Measurements from ENCODE around the gene ADTRP.

The ADTRP gene

GRCh38 chr6:11764250-11764604 lies 14.4 kb downstream of the ADTRP start:
- no peak overlapping the region for H3K9ac ChIP-seq (ENCODE audit: low read length)
- no peak overlapping the region for H4K5ac ChIP-seq (ENCODE audit: low read length)
- no peak overlapping the region for H3K56ac ChIP-seq (ENCODE audit: low read length)
- H3K4ac ChIP-seq (ENCODE audit: low read depth, low read length), result no peak overlapping the region
- no peaks in the 10 kb centered on the region for H3K79me1 ChIP-seq (ENCODE audit: low read length)
- peaks cover 21% of the 10 kb centered on the region for H3K4me1 ChIP-seq (ENCODE audit: control insufficient read depth, low read depth, low read length)
- no peak overlapping the region for H3K18ac ChIP-seq (ENCODE audit: low read length)
- H3K79me2 ChIP-seq (ENCODE audit: control insufficient read depth, insufficient read depth, low read length), result no peaks in the 10 kb centered on the region
- no peak overlapping the region for H2BK15ac ChIP-seq (replicated peaks; ENCODE audit: low read depth)
- no peak overlapping the region for H2BK5ac ChIP-seq (ENCODE audit: low read length)
- no peak overlapping the region for H3K4me3 ChIP-seq (ENCODE audit: low read length)
- H3K4me2 ChIP-seq (ENCODE audit: low read length), result no peak overlapping the region
- H3K36me3 ChIP-seq (ENCODE audit: control insufficient read depth, insufficient read depth, low read length), result no peaks in the 10 kb centered on the region
- no peak overlapping the region for H4K8ac ChIP-seq (ENCODE audit: low read depth, low read length)
- no peak for DNase-seq
- no peak overlapping the region for H3K23ac ChIP-seq (ENCODE audit: low read length)
- H3K27ac ChIP-seq (ENCODE audit: low read depth, low read length), result no peak overlapping the region
- no peak overlapping the region for H2AK5ac ChIP-seq (ENCODE audit: low read length)
- no CpG with 5 or more reads among the region's 1 CpG for WGBS (ENCODE audit: extremely low coverage, insufficient coverage, low lambda C conversion rate)
- no peak overlapping the region for H2BK120ac ChIP-seq (ENCODE audit: low read depth, low read length)
- H3K27me3 ChIP-seq (ENCODE audit: insufficient read depth, low read length, poor library complexity), result no peaks in the 10 kb centered on the region

DNA sequence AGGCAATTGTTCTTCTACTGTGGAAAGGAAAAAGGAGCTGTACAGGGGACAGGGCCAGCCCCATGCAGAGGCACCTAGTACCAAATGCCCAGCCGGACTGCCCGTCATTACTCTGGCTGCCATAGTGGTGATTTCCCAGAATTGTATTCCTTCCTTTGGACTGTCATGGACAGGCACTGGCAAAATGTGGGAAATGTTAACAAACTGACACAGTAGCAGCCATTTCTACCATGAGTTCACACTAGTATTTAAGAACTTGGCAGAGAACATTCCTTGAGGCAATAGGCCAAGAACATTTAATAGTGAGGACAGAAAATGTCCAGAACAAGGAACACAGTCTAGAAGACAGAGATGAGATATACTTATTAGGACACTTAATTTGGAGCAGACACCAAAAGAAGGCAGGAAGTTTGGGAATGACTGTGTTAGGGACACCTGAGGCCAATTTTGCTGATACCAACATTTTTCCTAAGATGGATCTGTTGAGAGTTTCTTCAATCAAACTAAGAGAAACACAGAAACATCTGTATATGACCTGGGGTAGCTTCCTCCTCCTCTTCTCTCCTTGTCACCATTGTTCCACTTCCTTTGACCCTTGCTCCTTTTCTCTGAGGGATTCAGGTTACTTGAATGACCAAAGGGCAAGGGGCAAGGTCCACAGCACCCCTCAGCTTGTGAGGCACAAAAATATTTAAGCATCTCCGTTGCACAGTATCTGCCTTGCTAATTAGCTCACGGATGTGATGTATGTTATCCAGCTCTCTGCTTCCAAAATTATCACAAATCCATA lies 14.9 kb downstream of the ADTRP start:
- H3K27ac ChIP-seq (ENCODE audit: low read depth, low read length), result no peak overlapping the region
- H3K36me3 ChIP-seq (ENCODE audit: control insufficient read depth, insufficient read depth, low read length), result no peaks in the 10 kb centered on the region

GRCh38 chr6:11762794-11763459 lies 15.7 kb downstream of the ADTRP start:
- H4K5ac ChIP-seq (ENCODE audit: low read length), result no peak overlapping the region
- H3K4me1 ChIP-seq (ENCODE audit: control insufficient read depth, low read depth, low read length), result peaks cover 24% of the 10 kb centered on the region
- H3K4ac ChIP-seq (ENCODE audit: low read depth, low read length), result peak overlapping the region; percentile 26
- H3K36me3 ChIP-seq (ENCODE audit: control insufficient read depth, insufficient read depth, low read length), result no peaks in the 10 kb centered on the region
- no peak overlapping the region for H3K23ac ChIP-seq (ENCODE audit: low read length)
- H2BK5ac ChIP-seq (ENCODE audit: low read length), result peak overlapping the region; percentile 6
- H3K18ac ChIP-seq (ENCODE audit: low read length), result peak overlapping the region; percentile 87
- no peak overlapping the region for H2AK5ac ChIP-seq (ENCODE audit: low read length)
- H3K9ac ChIP-seq (ENCODE audit: low read length), result no peak overlapping the region
- no peaks in the 10 kb centered on the region for H3K79me1 ChIP-seq (ENCODE audit: low read length)
- H3K4me3 ChIP-seq (ENCODE audit: low read length), result no peak overlapping the region
- no peak for DNase-seq
- no CpG with 5 or more reads among the region's 4 CpGs for WGBS (ENCODE audit: extremely low coverage, insufficient coverage, low lambda C conversion rate)
- no peak overlapping the region for H2BK15ac ChIP-seq (replicated peaks; ENCODE audit: low read depth)
- no peak overlapping the region for H3K4me2 ChIP-seq (ENCODE audit: low read length)
- no peaks in the 10 kb centered on the region for H3K79me2 ChIP-seq (ENCODE audit: control insufficient read depth, insufficient read depth, low read length)
- no peak overlapping the region for H3K56ac ChIP-seq (ENCODE audit: low read length)
- no peaks in the 10 kb centered on the region for H3K27me3 ChIP-seq (ENCODE audit: insufficient read depth, low read length, poor library complexity)
- H4K8ac ChIP-seq (ENCODE audit: low read depth, low read length), result no peak overlapping the region
- H2BK120ac ChIP-seq (ENCODE audit: low read depth, low read length), result no peak overlapping the region
- no peak overlapping the region for H3K27ac ChIP-seq (ENCODE audit: low read depth, low read length)

More for the DNA sequence above, 14.9 kb downstream of the ADTRP start:
- no peaks in the 10 kb centered on the region for H3K27me3 ChIP-seq (ENCODE audit: insufficient read depth, low read length, poor library complexity)
- no peak overlapping the region for H4K8ac ChIP-seq (ENCODE audit: low read depth, low read length)
- peak overlapping the region; percentile 26 for H3K4ac ChIP-seq (ENCODE audit: low read depth, low read length)
- H2BK120ac ChIP-seq (ENCODE audit: low read depth, low read length), result no peak overlapping the region
- no CpG with 5 or more reads among the region's 4 CpGs for WGBS (ENCODE audit: extremely low coverage, insufficient coverage, low lambda C conversion rate)
- H3K4me2 ChIP-seq (ENCODE audit: low read length), result no peak overlapping the region
- H3K23ac ChIP-seq (ENCODE audit: low read length), result no peak overlapping the region
- H2BK5ac ChIP-seq (ENCODE audit: low read length), result peak overlapping the region; percentile 6
- H2BK15ac ChIP-seq (replicated peaks; ENCODE audit: low read depth), result no peak overlapping the region
- H3K9ac ChIP-seq (ENCODE audit: low read length), result no peak overlapping the region
- no peak overlapping the region for H2AK5ac ChIP-seq (ENCODE audit: low read length)
- H3K4me1 ChIP-seq (ENCODE audit: control insufficient read depth, low read depth, low read length), result peaks cover 24% of the 10 kb centered on the region
- H3K18ac ChIP-seq (ENCODE audit: low read length), result peak overlapping the region; percentile 87
- no peaks in the 10 kb centered on the region for H3K79me1 ChIP-seq (ENCODE audit: low read length)
- no peak overlapping the region for H3K56ac ChIP-seq (ENCODE audit: low read length)
- H4K5ac ChIP-seq (ENCODE audit: low read length), result no peak overlapping the region
- no peaks in the 10 kb centered on the region for H3K79me2 ChIP-seq (ENCODE audit: control insufficient read depth, insufficient read depth, low read length)
- H3K4me3 ChIP-seq (ENCODE audit: low read length), result no peak overlapping the region
- no peak for DNase-seq

GRCh38 chr6:11761744-11762620 lies 16.6 kb downstream of the ADTRP start:
- H3K27ac ChIP-seq (ENCODE audit: low read depth, low read length), result no peak overlapping the region
- H3K36me3 ChIP-seq (ENCODE audit: control insufficient read depth, insufficient read depth, low read length), result no peaks in the 10 kb centered on the region
- H3K4ac ChIP-seq (ENCODE audit: low read depth, low read length), result peak overlapping the region; percentile 20
- no peak overlapping the region for H3K4me2 ChIP-seq (ENCODE audit: low read length)
- H3K9ac ChIP-seq (ENCODE audit: low read length), result no peak overlapping the region
- H3K4me1 ChIP-seq (ENCODE audit: control insufficient read depth, low read depth, low read length), result peaks cover 24% of the 10 kb centered on the region
- DNase-seq, result no peak
- no peak overlapping the region for H3K4me3 ChIP-seq (ENCODE audit: low read length)
- peak overlapping the region; percentile 3 for H3K18ac ChIP-seq (ENCODE audit: low read length)
- H2AK5ac ChIP-seq (ENCODE audit: low read length), result no peak overlapping the region
- H3K56ac ChIP-seq (ENCODE audit: low read length), result peak overlapping the region; percentile 57
- no peaks in the 10 kb centered on the region for H3K79me2 ChIP-seq (ENCODE audit: control insufficient read depth, insufficient read depth, low read length)
- H2BK120ac ChIP-seq (ENCODE audit: low read depth, low read length), result no peak overlapping the region
- no peak overlapping the region for H4K5ac ChIP-seq (ENCODE audit: low read length)
- peak overlapping the region; percentile 66 for H2BK5ac ChIP-seq (ENCODE audit: low read length)
- H3K79me1 ChIP-seq (ENCODE audit: low read length), result no peaks in the 10 kb centered on the region
- H2BK15ac ChIP-seq (replicated peaks; ENCODE audit: low read depth), result peak overlapping the region; percentile 39
- H4K8ac ChIP-seq (ENCODE audit: low read depth, low read length), result no peak overlapping the region
- H3K23ac ChIP-seq (ENCODE audit: low read length), result no peak overlapping the region
- no peaks in the 10 kb centered on the region for H3K27me3 ChIP-seq (ENCODE audit: insufficient read depth, low read length, poor library complexity)
- no CpG with 5 or more reads among the region's 4 CpGs for WGBS (ENCODE audit: extremely low coverage, insufficient coverage, low lambda C conversion rate)

DNA sequence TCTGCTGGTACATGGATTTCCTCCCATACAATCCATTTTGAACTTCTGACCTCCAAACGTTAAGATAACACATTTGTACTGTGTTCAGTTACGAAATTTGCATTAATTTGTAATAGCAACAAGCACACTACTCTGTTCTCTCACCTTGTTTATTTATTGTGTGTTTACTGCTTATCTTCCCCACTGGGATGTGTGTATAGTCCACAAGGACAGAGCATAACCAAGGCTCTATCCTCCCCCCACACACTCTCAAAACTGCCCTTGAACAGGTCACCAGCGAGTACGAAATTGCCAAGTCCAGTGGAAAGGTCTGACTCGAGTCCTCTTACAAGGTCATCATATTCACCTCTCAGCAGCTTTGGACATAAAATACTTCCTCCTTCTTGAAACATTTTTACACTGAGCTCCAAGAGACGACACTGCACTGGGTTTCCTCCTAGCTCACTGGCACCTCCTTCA lies 18.6 kb downstream of the ADTRP start:
- no peak overlapping the region for H4K8ac ChIP-seq (ENCODE audit: low read depth, low read length)
- no CpG with 5 or more reads among the region's 6 CpGs for WGBS (ENCODE audit: extremely low coverage, insufficient coverage, low lambda C conversion rate)
- peak overlapping the region; percentile 17 for H2AK5ac ChIP-seq (ENCODE audit: low read length)
- no peaks in the 10 kb centered on the region for H3K79me1 ChIP-seq (ENCODE audit: low read length)
- no peak overlapping the region for H3K9ac ChIP-seq (ENCODE audit: low read length)
- no peaks in the 10 kb centered on the region for H3K79me2 ChIP-seq (ENCODE audit: control insufficient read depth, insufficient read depth, low read length)
- no peaks in the 10 kb centered on the region for H3K36me3 ChIP-seq (ENCODE audit: control insufficient read depth, insufficient read depth, low read length)
- peaks cover 21% of the 10 kb centered on the region for H3K4me1 ChIP-seq (ENCODE audit: control insufficient read depth, low read depth, low read length)
- H3K56ac ChIP-seq (ENCODE audit: low read length), result no peak overlapping the region
- H3K4ac ChIP-seq (ENCODE audit: low read depth, low read length), result no peak overlapping the region
- DNase-seq, result no peak
- no peak overlapping the region for H3K23ac ChIP-seq (ENCODE audit: low read length)
- H3K4me3 ChIP-seq (ENCODE audit: low read length), result no peak overlapping the region
- no peak overlapping the region for H2BK5ac ChIP-seq (ENCODE audit: low read length)
- H3K27ac ChIP-seq (ENCODE audit: low read depth, low read length), result no peak overlapping the region
- H3K4me2 ChIP-seq (ENCODE audit: low read length), result no peak overlapping the region
- H3K18ac ChIP-seq (ENCODE audit: low read length), result no peak overlapping the region
- no peaks in the 10 kb centered on the region for H3K27me3 ChIP-seq (ENCODE audit: insufficient read depth, low read length, poor library complexity)
- no peak overlapping the region for H2BK120ac ChIP-seq (ENCODE audit: low read depth, low read length)
- H4K5ac ChIP-seq (ENCODE audit: low read length), result no peak overlapping the region
- H2BK15ac ChIP-seq (replicated peaks; ENCODE audit: low read depth), result no peak overlapping the region

Data from mesendoderm (in vitro differentiated cells).